Large intestine (tissue), 12 donors: Measurements from ENCODE around the gene DSP. TPM values are rescaled to one million over a fixed set of nuclear protein-coding genes. Genes with fewer than 3 reads are reported as not detected.

Experiments
- DNase-seq, 2 donors: peaks; one replicate each; pipeline versions ENCODE4 v3.0.0 to v3.0.0-alpha.2; 2013
- H3K27ac ChIP-seq: one replicate; pipeline ENCODE4 v1.5.1; 2013; ENCODE audit warnings: low read length
- H3K27me3 ChIP-seq: 2 replicates; pipeline ENCODE4 v1.6.1; 2013; ENCODE audit warnings: low read length; ENCODE audit not compliant: control insufficient read depth, insufficient read depth
- H3K36me3 ChIP-seq: 2 replicates; pipeline ENCODE4 v1.6.1; 2013; ENCODE audit warnings: low read length; ENCODE audit not compliant: control insufficient read depth, insufficient read depth
- H3K4me1 ChIP-seq: one replicate; pipeline ENCODE4 v1.6.1; 2013; ENCODE audit warnings: low read length; ENCODE audit not compliant: control insufficient read depth, insufficient read depth
- H3K4me3 ChIP-seq: one replicate; pipeline ENCODE4 v1.5.1; 2013; ENCODE audit warnings: low read length
- H3K9me3 ChIP-seq: one replicate; pipeline ENCODE4 v1.6.1; 2013; ENCODE audit warnings: mild to moderate bottlenecking, low read depth, low read length, moderate library complexity; ENCODE audit not compliant: control insufficient read depth
- WGBS: methylation state at CpG from one replicate; pipeline ENCODE4 v1.1.5; 2013; ENCODE audit warnings: low lambda C conversion rate; ENCODE audit not compliant: insufficient coverage; 5-methylcytosine and 5-hydroxymethylcytosine counted together
- long read RNA-seq, 11 donors: transcript quantifications; one replicate each; lab custom pipeline, GENCODE V29; 2026
- polyA plus RNA-seq: library from polyadenylated mRNA; unstranded; fragments of 120-200 nt; gene quantifications from one replicate; pipeline ENCODE4 v1.2.1, GENCODE V29; 2013

Gene DSP, protein sequence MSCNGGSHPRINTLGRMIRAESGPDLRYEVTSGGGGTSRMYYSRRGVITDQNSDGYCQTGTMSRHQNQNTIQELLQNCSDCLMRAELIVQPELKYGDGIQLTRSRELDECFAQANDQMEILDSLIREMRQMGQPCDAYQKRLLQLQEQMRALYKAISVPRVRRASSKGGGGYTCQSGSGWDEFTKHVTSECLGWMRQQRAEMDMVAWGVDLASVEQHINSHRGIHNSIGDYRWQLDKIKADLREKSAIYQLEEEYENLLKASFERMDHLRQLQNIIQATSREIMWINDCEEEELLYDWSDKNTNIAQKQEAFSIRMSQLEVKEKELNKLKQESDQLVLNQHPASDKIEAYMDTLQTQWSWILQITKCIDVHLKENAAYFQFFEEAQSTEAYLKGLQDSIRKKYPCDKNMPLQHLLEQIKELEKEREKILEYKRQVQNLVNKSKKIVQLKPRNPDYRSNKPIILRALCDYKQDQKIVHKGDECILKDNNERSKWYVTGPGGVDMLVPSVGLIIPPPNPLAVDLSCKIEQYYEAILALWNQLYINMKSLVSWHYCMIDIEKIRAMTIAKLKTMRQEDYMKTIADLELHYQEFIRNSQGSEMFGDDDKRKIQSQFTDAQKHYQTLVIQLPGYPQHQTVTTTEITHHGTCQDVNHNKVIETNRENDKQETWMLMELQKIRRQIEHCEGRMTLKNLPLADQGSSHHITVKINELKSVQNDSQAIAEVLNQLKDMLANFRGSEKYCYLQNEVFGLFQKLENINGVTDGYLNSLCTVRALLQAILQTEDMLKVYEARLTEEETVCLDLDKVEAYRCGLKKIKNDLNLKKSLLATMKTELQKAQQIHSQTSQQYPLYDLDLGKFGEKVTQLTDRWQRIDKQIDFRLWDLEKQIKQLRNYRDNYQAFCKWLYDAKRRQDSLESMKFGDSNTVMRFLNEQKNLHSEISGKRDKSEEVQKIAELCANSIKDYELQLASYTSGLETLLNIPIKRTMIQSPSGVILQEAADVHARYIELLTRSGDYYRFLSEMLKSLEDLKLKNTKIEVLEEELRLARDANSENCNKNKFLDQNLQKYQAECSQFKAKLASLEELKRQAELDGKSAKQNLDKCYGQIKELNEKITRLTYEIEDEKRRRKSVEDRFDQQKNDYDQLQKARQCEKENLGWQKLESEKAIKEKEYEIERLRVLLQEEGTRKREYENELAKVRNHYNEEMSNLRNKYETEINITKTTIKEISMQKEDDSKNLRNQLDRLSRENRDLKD (N-terminal part only)
- 153 TPM for polyA plus RNA-seq
- long read RNA-seq, donor 1, full-length matches to known transcripts = 2 of 11 reads
- long read RNA-seq, donor 1, partial matches to known transcripts = 9 of 11 reads
- long read RNA-seq, donor 1, other reads (novel, unspliced or antisense) = 0 of 11 reads
- long read RNA-seq, donor 2, full-length matches to known transcripts = 1 of 208 reads
- long read RNA-seq, donor 2, partial matches to known transcripts = 207 of 208 reads
- long read RNA-seq, donor 2, other reads (novel, unspliced or antisense) = 0 of 208 reads
- long read RNA-seq, donor 3, full-length matches to known transcripts = 2 of 100 reads
- long read RNA-seq, donor 3, partial matches to known transcripts = 98 of 100 reads
- long read RNA-seq, donor 3, other reads (novel, unspliced or antisense) = 0 of 100 reads
- long read RNA-seq, donor 4 = 0 reads
- long read RNA-seq, donor 5, full-length matches to known transcripts = 1 of 16 reads
- long read RNA-seq, donor 5, partial matches to known transcripts = 15 of 16 reads
- long read RNA-seq, donor 5, other reads (novel, unspliced or antisense) = 0 of 16 reads
- long read RNA-seq, donor 6, partial matches to known transcripts = 166 of 167 reads
- long read RNA-seq, donor 6, other reads (novel, unspliced or antisense) = 0 of 167 reads
- long read RNA-seq, donor 7, partial matches to known transcripts = 16 of 16 reads
- long read RNA-seq, donor 7, other reads (novel, unspliced or antisense) = 0 of 16 reads
- long read RNA-seq, donor 8, full-length matches to known transcripts = 2 of 94 reads
- long read RNA-seq, donor 8, partial matches to known transcripts = 92 of 94 reads
- long read RNA-seq, donor 8, other reads (novel, unspliced or antisense) = 0 of 94 reads
- long read RNA-seq, donor 9, partial matches to known transcripts = 33 of 33 reads
- long read RNA-seq, donor 9, other reads (novel, unspliced or antisense) = 0 of 33 reads
- long read RNA-seq, donor 10, full-length matches to known transcripts = 3 of 95 reads
- long read RNA-seq, donor 10, partial matches to known transcripts = 92 of 95 reads
- long read RNA-seq, donor 10, other reads (novel, unspliced or antisense) = 0 of 95 reads
- long read RNA-seq, donor 11, full-length matches to known transcripts = 3 of 61 reads
- long read RNA-seq, donor 11, partial matches to known transcripts = 58 of 61 reads
- long read RNA-seq, donor 11, other reads (novel, unspliced or antisense) = 0 of 61 reads

GRCh38 chr6:7541175-7542064, at the start of gene DSP:
DSP (plus strand) TSS chr6:7541671; CDS start chr6:7541916, 245 bp downstream.
- Histone ChIP-seq H3K9me3 (peaks cover 9% of the 10 kb centered on the region), H3K4me3 (peak within 1 kb of the TSS; percentile 88), H3K27ac (peak within 1 kb of the TSS; percentile 87), H3K27me3 (peaks cover 33% of the 10 kb centered on the region), H3K36me3 (no peaks in the 10 kb centered on the region), H3K4me1 (peaks cover 18% of the 10 kb centered on the region)
- peak; percentile 85 to 95 for DNase-seq
- no CpG with 5 or more reads among the region's 105 CpGs for WGBS

GRCh38 chr6:7493866-7494265, 47.6 kb upstream of the DSP start:
- whole genome bisulfite sequencing = no CpG with 5 or more reads among the region's 2 CpGs
- Histone ChIP-seq H3K4me1 (no peaks in the 10 kb centered on the region), H3K36me3 (no peaks in the 10 kb centered on the region), H3K27me3 (no peaks in the 10 kb centered on the region), H3K4me3 (no peak overlapping the region), H3K27ac (no peak overlapping the region), H3K9me3 (no peaks in the 10 kb centered on the region)
- DNase-seq = no peak

- peaks cover 6% of the 10 kb centered on the region for H3K4me1 ChIP-seq
- DNase-seq = no peak
- H3K27me3 ChIP-seq = no peaks in the 10 kb centered on the region
- no peak overlapping the region for H3K27ac ChIP-seq
- 100% methylated on average over 1 of the region's 7 CpGs for WGBS
- no peaks in the 10 kb centered on the region for H3K9me3 ChIP-seq
- H3K4me3 ChIP-seq = no peak overlapping the region
- no peaks in the 10 kb centered on the region for H3K36me3 ChIP-seq
Measured at GRCh38 chr6:7494638-7495037, 46.8 kb upstream of the DSP start.

DNA sequence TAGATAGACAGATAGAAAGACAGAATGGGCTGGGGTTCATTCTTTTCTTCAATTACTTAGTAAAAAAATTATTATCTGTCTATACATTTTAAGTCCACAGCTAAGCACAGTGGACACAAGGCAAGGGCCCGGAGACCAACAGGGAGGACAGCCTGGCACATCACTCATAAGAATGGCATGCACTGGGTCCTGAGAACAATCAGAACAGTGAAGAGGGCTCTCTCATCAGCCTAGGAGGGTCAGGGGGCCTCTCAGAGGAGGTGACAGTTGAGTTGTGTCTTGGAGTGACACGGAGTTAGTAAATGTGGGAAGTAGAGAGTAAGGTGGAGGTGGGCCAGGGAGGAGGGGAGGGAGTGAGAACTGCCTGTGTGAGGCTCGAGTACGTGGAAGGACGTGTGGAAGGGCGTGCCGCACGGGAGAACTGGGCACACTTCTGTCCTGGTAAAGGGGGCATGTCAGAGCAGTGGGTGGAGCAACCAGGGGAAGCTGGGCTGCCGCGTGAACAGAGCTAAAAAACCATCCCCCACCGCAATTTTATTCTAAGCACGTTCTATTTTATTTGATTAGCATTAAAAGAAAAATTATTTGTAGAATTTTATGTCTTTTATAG, 45.1 kb upstream of the DSP start:
- peaks cover 19% of the 10 kb centered on the region for H3K4me1 ChIP-seq
- no peaks in the 10 kb centered on the region for H3K36me3 ChIP-seq
- no peak for DNase-seq
- WGBS = 100% methylated on average over 1 of the region's 12 CpGs
- no peaks in the 10 kb centered on the region for H3K9me3 ChIP-seq
- no peak overlapping the region for H3K4me3 ChIP-seq
- no peaks in the 10 kb centered on the region for H3K27me3 ChIP-seq
- no peak overlapping the region for H3K27ac ChIP-seq

DNA sequence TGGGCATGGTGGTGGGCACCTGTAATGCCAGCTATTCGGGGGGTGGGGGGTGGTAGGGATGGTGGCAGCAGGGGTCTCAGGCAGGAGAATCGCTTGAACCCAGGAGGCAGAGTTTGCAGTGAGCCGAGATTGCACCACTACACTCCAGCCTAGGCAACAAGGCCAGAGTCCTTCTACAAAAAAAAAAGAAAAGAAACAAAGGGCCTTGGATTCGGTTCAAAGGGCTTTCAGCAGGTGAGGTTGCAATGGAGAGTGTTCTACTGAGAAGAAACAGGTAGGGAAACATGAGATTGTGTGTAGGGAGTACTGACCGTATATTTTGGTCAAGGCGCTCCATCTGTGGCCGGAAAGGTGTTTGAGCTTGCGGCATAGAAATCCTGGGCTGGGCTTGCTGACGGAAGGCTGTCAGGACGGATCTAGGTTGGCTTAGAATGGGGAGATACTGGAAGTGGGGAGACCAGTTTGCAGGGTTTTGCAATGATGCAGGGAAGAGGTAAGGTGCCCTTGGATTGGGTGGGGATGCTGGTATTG, 40.7 kb upstream of the DSP start:
- Histone ChIP-seq H3K36me3 (no peaks in the 10 kb centered on the region), H3K27me3 (no peaks in the 10 kb centered on the region), H3K27ac (peak overlapping the region; percentile 84), H3K4me3 (no peak overlapping the region), H3K9me3 (no peaks in the 10 kb centered on the region), H3K4me1 (peaks cover 34% of the 10 kb centered on the region)
- WGBS = 77% methylated on average over 4 of the region's 10 CpGs
- DNase-seq = peak; percentile 44 to 81

DNA sequence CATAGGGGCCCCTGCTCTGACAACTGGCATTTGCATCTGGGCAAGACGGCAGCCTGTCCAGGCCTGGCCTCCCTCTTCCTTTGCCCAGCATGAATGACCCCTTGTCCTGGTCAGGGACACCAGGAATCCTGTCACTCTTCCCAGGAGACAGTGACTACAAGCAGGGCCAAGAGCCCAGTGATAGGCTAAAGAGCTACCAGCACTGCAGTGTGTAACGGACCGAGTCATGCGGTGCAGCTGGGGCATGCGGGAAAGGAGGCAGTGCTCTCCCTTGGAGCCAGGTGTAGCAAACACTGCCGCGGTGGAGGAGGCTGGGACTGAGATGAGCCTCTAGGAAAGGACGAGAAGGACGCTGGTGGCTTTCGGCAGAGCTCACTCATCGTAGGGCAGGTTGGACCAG, 38.7 kb upstream of the DSP start:
- no peak for DNase-seq
- Histone ChIP-seq H3K27me3 (no peaks in the 10 kb centered on the region), H3K9me3 (no peaks in the 10 kb centered on the region), H3K27ac (no peak overlapping the region), H3K4me1 (peaks cover 42% of the 10 kb centered on the region), H3K36me3 (no peaks in the 10 kb centered on the region), H3K4me3 (no peak overlapping the region)
- no CpG with 5 or more reads among the region's 11 CpGs for WGBS

DNA sequence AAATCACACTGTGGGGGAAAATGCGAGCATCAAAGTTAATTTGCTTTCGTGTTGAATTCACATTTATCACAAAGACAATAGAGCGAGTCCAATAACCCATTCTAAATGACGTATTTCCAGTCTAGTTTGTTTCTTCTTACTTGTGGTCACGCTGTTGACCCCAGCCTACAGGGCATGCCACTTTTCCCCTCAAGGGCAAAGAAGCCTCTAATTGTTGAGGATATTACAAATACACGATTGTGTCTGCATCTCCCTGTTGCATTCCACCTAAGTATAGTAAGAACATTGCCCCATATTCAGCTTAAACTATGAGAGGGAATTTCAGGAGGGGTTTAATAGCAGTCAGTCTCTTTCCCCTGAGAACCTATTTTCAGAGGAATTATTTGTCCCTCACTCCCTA, 37.4 kb upstream of the DSP start:
- Histone ChIP-seq H3K9me3 (no peaks in the 10 kb centered on the region), H3K27ac (no peak overlapping the region), H3K4me3 (no peak overlapping the region), H3K36me3 (no peaks in the 10 kb centered on the region), H3K4me1 (peaks cover 41% of the 10 kb centered on the region), H3K27me3 (no peaks in the 10 kb centered on the region)
- 100% methylated on average over 1 of the region's 6 CpGs for WGBS
- no peak for DNase-seq
